BLaER1 treated with 17β-estradiol and CSF1 and Interleukin-3, amounts not matched to agents 10 nM and 100 nM (cell line): ENCODE data around the gene GGTA1.

Experiments
- H3K27ac ChIP-seq, 11 experiments: shearing (Covaris generic); formaldehyde crosslinking; 2 replicates each; pipeline ENCODE4 v1.8.1; 2022
- H3K27me3 ChIP-seq, 11 experiments: shearing (Covaris generic); formaldehyde crosslinking; 2 replicates each; pipeline ENCODE4 v1.8.1; 2022
- H3K36me3 ChIP-seq, 11 experiments: shearing (Covaris generic); formaldehyde crosslinking; 2 replicates each; pipeline ENCODE4 v1.8.1; 2022
- H3K4me1 ChIP-seq, 10 experiments: shearing (Covaris generic); formaldehyde crosslinking; 2 replicates each; pipeline ENCODE4 v1.8.1; 2022
- H3K4me2 ChIP-seq, 11 experiments: shearing (Covaris generic); formaldehyde crosslinking; 2 replicates each; pipeline ENCODE4 v1.8.1; 2022
- H3K4me3 ChIP-seq, 10 experiments: shearing (Covaris generic); formaldehyde crosslinking; 2 replicates each; pipeline ENCODE4 v1.8.1; 2022
- H3K9ac ChIP-seq, 11 experiments: shearing (Covaris generic); formaldehyde crosslinking; 2 replicates each; pipeline ENCODE4 v1.8.1; 2022
- H3K9me3 ChIP-seq, 11 experiments: shearing (Covaris generic); formaldehyde crosslinking; replicated peaks in 1 of 11; 2 replicates each; pipeline ENCODE4 v1.8.1; 2022
- H4K20me1 ChIP-seq, 11 experiments: shearing (Covaris generic); formaldehyde crosslinking; 2 replicates each; pipeline ENCODE4 v1.8.1; 2022
- Cebpa-rat ChIP-seq, 11 experiments: shearing (Covaris generic); IDR thresholded peaks; 2 replicates each; pipeline ENCODE4 v1.8.1; 2022

Gene GGTA1

GRCh38 chr9:121455527-121456239 is 44.0 kb downstream of the GGTA1 start:
- Histone ChIP-seq H3K4me1 (peaks cover 11 to 23% (median 16%) of the 10 kb centered on the region in 10 experiments), H3K27ac (no peak overlapping the region), H3K9ac (no peak overlapping the region), H3K4me3 (no peak overlapping the region), H3K36me3 (peaks cover 0 to 4% (median 0%) of the 10 kb centered on the region in 11 experiments; a peak in 1 of 22 replicates), H3K9me3 (no peaks in the 10 kb centered on the region), H3K27me3 (peaks cover 0 to 12% (median 2%) of the 10 kb centered on the region in 11 experiments; a peak in 7 of 22 replicates), H3K4me2 (peak overlapping the region; percentile 37 to 71 (median 54)), H4K20me1 (no peaks in the 10 kb centered on the region; a peak in 2 of 22 replicates)
- no peak for TF ChIP-seq Cebpa-rat (IDR thresholded peaks at IDR 0.05)

DNA sequence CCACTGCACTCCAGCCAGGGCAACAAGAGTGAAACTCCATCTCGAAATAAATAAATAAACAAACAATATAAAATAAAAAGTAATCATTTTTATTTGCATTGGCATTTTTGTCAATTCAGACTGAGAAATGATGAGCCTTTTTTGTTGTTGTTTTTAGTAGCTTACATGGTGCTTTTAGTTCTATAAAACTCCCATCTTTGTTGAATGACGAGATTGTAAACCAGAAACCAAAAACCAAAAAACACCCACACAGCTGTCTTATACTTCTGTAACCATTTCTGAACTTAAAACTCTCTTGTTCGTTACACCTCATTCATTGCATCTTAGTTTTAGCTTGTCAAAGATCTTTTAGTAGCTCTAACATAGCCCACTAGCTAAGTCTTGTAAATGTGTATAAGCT is 44.7 kb downstream of the GGTA1 start:
- Histone ChIP-seq H3K4me3 (no peak overlapping the region), H3K36me3 (peaks cover 0 to 4% (median 0%) of the 10 kb centered on the region in 11 experiments; a peak in 1 of 22 replicates), H3K27ac (no peak overlapping the region), H3K9me3 (no peaks in the 10 kb centered on the region), H3K4me1 (peaks cover 11 to 23% (median 16%) of the 10 kb centered on the region in 10 experiments), H3K27me3 (peaks cover 0 to 19% (median 8%) of the 10 kb centered on the region in 11 experiments; a peak in 9 of 22 replicates), H3K4me2 (peak overlapping the region in 8 of 11 experiments; percentile 37 to 71 (median 62); a peak in 11 of 22 replicates), H3K9ac (no peak overlapping the region), H4K20me1 (no peaks in the 10 kb centered on the region; a peak in 2 of 22 replicates)
- no peak for TF ChIP-seq Cebpa-rat (IDR thresholded peaks at IDR 0.05)

GRCh38 chr9:121453232-121453892 is 46.3 kb downstream of the GGTA1 start:
- Histone ChIP-seq H3K27ac (no peak overlapping the region), H3K36me3 (no peaks in the 10 kb centered on the region), H3K4me2 (peak overlapping the region in 2 of 11 experiments; percentile 14 to 38; a peak in 2 of 22 replicates), H3K4me3 (no peak overlapping the region), H3K9ac (no peak overlapping the region), H3K9me3 (no peaks in the 10 kb centered on the region), H3K27me3 (peaks cover 3 to 35% (median 16%) of the 10 kb centered on the region in 11 experiments; a peak in 14 of 22 replicates), H4K20me1 (peaks cover 0 to under 1% (median 0%) of the 10 kb centered on the region in 11 experiments; a peak in 2 of 22 replicates), H3K4me1 (peaks cover 11 to 23% (median 16%) of the 10 kb centered on the region in 10 experiments)
- TF ChIP-seq Cebpa-rat (IDR thresholded peaks at IDR 0.05) = no peak

DNA sequence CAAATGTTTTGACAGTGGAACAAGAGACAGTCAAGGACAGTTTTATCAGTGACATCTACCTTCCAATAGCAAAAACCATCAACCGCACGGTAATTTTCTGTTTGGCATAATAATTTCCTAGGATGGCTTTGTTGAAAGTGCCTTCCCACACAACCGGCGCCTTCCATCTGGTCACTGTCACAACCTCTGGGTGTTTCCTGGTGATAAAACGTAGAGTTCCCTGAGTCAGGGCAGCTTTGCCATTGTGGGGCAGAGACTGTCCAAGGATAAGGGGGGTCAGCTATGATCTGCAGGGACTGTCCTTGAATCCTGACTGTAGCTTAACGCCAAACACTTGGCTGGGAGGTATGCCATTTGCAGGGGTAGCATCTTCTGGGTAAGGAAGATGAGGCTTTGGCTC is 47.6 kb downstream of the GGTA1 start:
- Histone ChIP-seq H3K4me3 (no peak overlapping the region), H3K27me3 (peaks cover 3 to 42% (median 17%) of the 10 kb centered on the region in 11 experiments; a peak in 14 of 22 replicates), H3K9me3 (no peaks in the 10 kb centered on the region), H3K36me3 (no peaks in the 10 kb centered on the region), H3K27ac (no peak overlapping the region), H4K20me1 (peaks cover 0 to 8% (median 0%) of the 10 kb centered on the region in 11 experiments; a peak in 4 of 22 replicates), H3K4me1 (peaks cover 22 to 35% (median 28%) of the 10 kb centered on the region in 10 experiments), H3K4me2 (no peak overlapping the region), H3K9ac (no peak overlapping the region)
- no peak for TF ChIP-seq Cebpa-rat (IDR thresholded peaks at IDR 0.05)

- Histone ChIP-seq H3K27me3 (peaks cover 3 to 47% (median 17%) of the 10 kb centered on the region in 11 experiments; a peak in 14 of 22 replicates), H3K4me2 (0 out of 22 replicates have a peak overlapping the region, but pooled peaks of 1 of the 11 experiments have one; percentile 23), H3K9ac (no peak overlapping the region), H3K36me3 (no peaks in the 10 kb centered on the region), H3K4me3 (no peak overlapping the region), H3K9me3 (no peaks in the 10 kb centered on the region), H3K27ac (no peak overlapping the region), H4K20me1 (peaks cover 0 to 8% (median 0%) of the 10 kb centered on the region in 11 experiments; a peak in 4 of 22 replicates), H3K4me1 (peaks cover 24 to 39% (median 33%) of the 10 kb centered on the region in 10 experiments)
- no peak for TF ChIP-seq Cebpa-rat (IDR thresholded peaks at IDR 0.05)
Observed at GRCh38 chr9:121451586-121451985, 48.1 kb downstream of the GGTA1 start.

- Histone ChIP-seq H3K4me3 (no peak overlapping the region), H3K36me3 (no peaks in the 10 kb centered on the region), H3K4me2 (no peak overlapping the region), H4K20me1 (peaks cover 0 to 8% (median 0%) of the 10 kb centered on the region in 11 experiments; a peak in 4 of 22 replicates), H3K9me3 (no peaks in the 10 kb centered on the region), H3K4me1 (peaks cover 14 to 32% (median 26%) of the 10 kb centered on the region in 10 experiments), H3K9ac (no peak overlapping the region), H3K27me3 (peaks cover 3 to 60% (median 17%) of the 10 kb centered on the region in 11 experiments; a peak in 15 of 22 replicates), H3K27ac (no peak overlapping the region)
- TF ChIP-seq Cebpa-rat (IDR thresholded peaks at IDR 0.05) = no peak
Observed at GRCh38 chr9:121450241-121450640, 49.4 kb downstream of the GGTA1 start.

- H3K9me3 ChIP-seq = no peaks in the 10 kb centered on the region
- H4K20me1 ChIP-seq = peaks cover 0 to 8% (median 0%) of the 10 kb centered on the region in 11 experiments; a peak in 4 of 22 replicates
- peaks cover 3 to 64% (median 17%) of the 10 kb centered on the region in 11 experiments; a peak in 15 of 22 replicates for H3K27me3 ChIP-seq
- peaks cover 13 to 29% (median 23%) of the 10 kb centered on the region in 10 experiments for H3K4me1 ChIP-seq
- no peak overlapping the region for H3K4me3 ChIP-seq
- no peak overlapping the region for H3K27ac ChIP-seq
- H3K9ac ChIP-seq = no peak overlapping the region
- H3K4me2 ChIP-seq = no peak overlapping the region
- H3K36me3 ChIP-seq = no peaks in the 10 kb centered on the region
- TF ChIP-seq Cebpa-rat (IDR thresholded peaks at IDR 0.05) = no peak
Observed at GRCh38 chr9:121449786-121450185, 49.9 kb downstream of the GGTA1 start.

DNA sequence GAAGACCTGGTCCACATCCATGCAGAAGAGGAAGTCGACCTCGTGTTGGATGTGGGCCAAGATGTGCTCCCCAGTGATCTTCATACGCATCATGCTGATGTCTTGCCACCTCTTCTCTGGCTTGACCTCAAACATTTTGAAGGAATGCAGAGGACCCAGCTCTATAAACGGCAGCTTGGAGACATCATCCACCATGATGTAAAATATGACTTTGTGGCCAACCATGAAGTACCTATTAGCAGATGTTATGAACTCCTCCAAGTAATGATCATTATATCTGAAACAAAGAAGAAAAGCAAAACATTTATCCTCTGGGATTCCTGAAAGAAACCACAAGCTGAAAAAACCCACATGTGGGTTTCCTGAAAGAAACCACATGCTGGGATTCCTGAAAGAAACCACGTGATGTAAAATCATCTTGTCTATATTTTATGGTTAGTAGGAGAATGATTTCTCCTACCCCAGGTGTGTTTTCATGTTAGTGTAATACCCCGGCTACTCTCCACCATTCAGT is 52.3 kb downstream of the GGTA1 start:
- H3K9me3 ChIP-seq = no peaks in the 10 kb centered on the region
- H3K4me2 ChIP-seq = peak overlapping the region; percentile 62 to 75 (median 66)

More for the DNA sequence above, 52.3 kb downstream of the GGTA1 start:
- Histone ChIP-seq H3K27ac (no peak overlapping the region), H3K27me3 (peaks cover 3 to 70% (median 22%) of the 10 kb centered on the region in 11 experiments; a peak in 15 of 22 replicates), H4K20me1 (peaks cover 0 to 8% (median 0%) of the 10 kb centered on the region in 11 experiments; a peak in 4 of 22 replicates), H3K36me3 (no peaks in the 10 kb centered on the region), H3K4me3 (no peak overlapping the region), H3K4me1 (peaks cover 13 to 29% (median 23%) of the 10 kb centered on the region in 10 experiments), H3K9ac (no peak overlapping the region)
- TF ChIP-seq Cebpa-rat (IDR thresholded peaks at IDR 0.05) = no peak
